PC-9 (cell line): ENCODE results near the gene HNRNPAB.

Experiments used
- CTCF ChIP-seq: fragments of 200-600 bp; sonication (generic); conservative IDR thresholded peaks from 2 replicates; pipeline ENCODE4 v1.6.1; 2017; ENCODE audit warnings: mixed run types, antibody characterized with exemption, mild to moderate bottlenecking, moderate library complexity
- EZH2 ChIP-seq: fragments of 200-600 bp; sonication (generic); IDR thresholded peaks from 2 replicates; pipeline ENCODE4 v1.8.0; 2017; ENCODE audit warnings: antibody characterized with exemption, low read depth

GRCh38 chr5:178210686-178211085, 6.4 kb downstream of the HNRNPAB start:
- TF ChIP-seq EZH2 (no peak), CTCF (no peak)
